Measurements from ENCODE around the gene OR2V2. TPM values are rescaled to one million over a fixed set of nuclear protein-coding genes. Genes with fewer than 3 reads are reported as not detected.

Gene OR2V2
- total and polyA plus RNA-seq, 11 donors: not detected

DNA sequence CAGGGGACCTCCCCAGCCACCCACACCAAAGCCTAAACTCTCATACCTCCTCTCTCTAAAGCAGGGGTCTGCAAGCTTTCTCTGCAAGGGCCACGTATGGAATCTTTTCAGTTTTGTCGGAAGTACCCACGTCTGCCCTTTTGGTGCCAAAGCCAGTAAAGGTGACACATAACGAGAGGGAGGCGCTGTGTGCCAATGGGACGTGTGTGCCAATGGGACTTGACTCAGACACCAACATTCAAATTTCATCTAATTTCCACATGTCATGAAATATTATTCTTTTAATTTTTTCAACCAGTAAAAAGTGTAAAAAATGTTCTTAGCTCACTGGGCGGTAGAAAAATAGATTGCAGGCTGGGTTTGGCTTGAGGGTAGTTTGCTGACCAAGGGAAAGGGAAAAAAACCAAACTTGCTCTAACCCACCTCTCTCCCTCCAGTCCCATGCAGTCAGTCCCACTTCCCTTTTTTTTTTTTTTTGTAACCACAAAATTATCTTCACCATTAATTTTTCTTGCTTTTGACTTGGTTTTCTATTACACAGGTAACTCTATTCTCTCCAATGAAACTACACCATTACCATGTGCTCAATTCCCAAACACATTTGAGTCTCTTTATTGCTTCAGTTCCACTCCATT, 41.9 kb upstream of the OR2V2 start:
- intact Hi-C loops (cut with DNase I): no loop called here
- ATAC-seq (no peak), DNase-seq (no peak)
- Histone ChIP-seq H3K4me1 (peaks cover 0 to under 1% (median 0%) of the 10 kb centered on the region in 12 donors), H3K36me3 (no peaks in the 10 kb centered on the region), H3K27me3 (peaks cover 7 to 64% (median 47%) of the 10 kb centered on the region in 9 donors), H3K9me3 (no peaks in the 10 kb centered on the region), H3K27ac (no peak overlapping the region), H3K4me3 (no peak overlapping the region)
- 38 to 88% (median 65%) methylated on average over 7 of the region's 7 CpGs for WGBS, 4 donors
- TF ChIP-seq, protein P1, sequence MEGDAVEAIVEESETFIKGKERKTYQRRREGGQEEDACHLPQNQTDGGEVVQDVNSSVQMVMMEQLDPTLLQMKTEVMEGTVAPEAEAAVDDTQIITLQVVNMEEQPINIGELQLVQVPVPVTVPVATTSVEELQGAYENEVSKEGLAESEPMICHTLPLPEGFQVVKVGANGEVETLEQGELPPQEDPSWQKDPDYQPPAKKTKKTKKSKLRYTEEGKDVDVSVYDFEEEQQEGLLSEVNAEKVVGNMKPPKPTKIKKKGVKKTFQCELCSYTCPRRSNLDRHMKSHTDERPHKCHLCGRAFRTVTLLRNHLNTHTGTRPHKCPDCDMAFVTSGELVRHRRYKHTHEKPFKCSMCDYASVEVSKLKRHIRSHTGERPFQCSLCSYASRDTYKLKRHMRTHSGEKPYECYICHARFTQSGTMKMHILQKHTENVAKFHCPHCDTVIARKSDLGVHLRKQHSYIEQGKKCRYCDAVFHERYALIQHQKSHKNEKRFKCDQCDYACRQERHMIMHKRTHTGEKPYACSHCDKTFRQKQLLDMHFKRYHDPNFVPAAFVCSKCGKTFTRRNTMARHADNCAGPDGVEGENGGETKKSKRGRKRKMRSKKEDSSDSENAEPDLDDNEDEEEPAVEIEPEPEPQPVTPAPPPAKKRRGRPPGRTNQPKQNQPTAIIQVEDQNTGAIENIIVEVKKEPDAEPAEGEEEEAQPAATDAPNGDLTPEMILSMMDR (IDR thresholded peaks at IDR 0.05): no peak
- no peak for TF ChIP-seq POLR2A (IDR thresholded peaks at IDR 0.05)

DNA sequence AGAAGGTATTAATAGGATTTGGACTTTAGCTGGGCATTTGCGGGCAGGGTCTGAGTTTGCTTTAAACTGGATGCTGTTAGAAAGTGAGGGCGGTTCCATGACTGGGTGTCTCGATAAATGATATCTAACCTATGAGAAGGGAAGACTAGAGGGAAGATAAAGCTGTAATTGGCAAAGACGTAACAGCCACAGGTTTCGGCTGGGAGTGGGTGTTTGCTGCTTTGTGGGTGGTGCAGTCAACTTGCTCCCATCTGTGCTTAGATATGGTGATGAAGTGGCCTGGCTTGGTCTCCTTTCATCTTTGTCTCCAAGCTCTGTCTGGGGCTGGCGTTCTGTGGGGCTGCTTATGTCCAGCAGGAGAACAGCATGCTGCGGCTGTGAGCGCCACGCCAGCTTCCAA, 39.7 kb upstream of the OR2V2 start:
- H3K27me3 ChIP-seq: peaks cover 7 to 84% (median 54%) of the 10 kb centered on the region in 9 donors

DNA sequence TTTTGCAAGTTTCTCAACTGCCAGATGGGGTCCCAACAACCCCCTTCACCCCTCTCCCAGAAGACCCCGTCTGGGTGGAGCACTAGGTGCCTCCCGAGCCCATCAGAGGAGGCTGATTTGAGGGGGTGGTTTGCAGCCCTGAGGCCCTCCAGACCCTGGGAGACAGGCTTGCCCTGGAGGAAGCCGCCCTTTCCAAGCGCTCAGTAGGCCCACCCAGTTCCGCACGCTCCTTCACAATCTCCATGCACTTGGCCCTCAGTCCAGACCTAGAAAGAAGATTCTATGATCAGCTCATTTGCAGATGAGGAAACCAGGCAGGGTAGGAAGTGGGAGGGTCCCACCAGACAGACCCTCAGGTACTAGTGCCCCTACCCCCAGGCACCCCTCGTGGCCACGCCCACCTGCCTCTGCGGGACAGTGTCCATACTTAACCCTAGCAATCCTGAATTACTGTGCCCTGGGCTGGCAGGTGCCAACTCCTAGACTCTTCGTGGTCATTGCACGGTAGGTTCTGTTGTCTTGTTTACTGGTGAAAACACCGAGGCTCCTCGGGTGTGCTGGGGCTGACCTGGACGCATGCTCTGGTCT, 38.7 kb upstream of the OR2V2 start:
- DNase-seq (no peak), ATAC-seq (no peak)
- Histone ChIP-seq H3K27ac (no peak overlapping the region), H3K36me3 (no peaks in the 10 kb centered on the region), H3K27me3 (peaks cover 7 to 90% (median 54%) of the 10 kb centered on the region in 9 donors), H3K4me3 (no peak overlapping the region), H3K4me1 (no peaks in the 10 kb centered on the region), H3K9me3 (no peaks in the 10 kb centered on the region)
- intact Hi-C loops (cut with DNase I): no loop called here
- TF ChIP-seq, protein P1 (IDR thresholded peaks at IDR 0.05): no peak
- TF ChIP-seq POLR2A (IDR thresholded peaks at IDR 0.05): no peak
- WGBS, 4 donors: 68 to 78% (median 72%) methylated on average over 13 to 14 of the region's 14 CpGs

More for the DNA sequence above, 39.7 kb upstream of the OR2V2 start:
- Histone ChIP-seq H3K36me3 (no peaks in the 10 kb centered on the region), H3K9me3 (no peaks in the 10 kb centered on the region), H3K27ac (no peak overlapping the region), H3K4me1 (no peaks in the 10 kb centered on the region), H3K4me3 (no peak overlapping the region)
- DNase-seq: no peak
- no peak for ATAC-seq
- TF ChIP-seq, protein P1 (IDR thresholded peaks at IDR 0.05): no peak
- TF ChIP-seq POLR2A (IDR thresholded peaks at IDR 0.05): no peak
- 66 to 79% (median 74%) methylated on average over 9 of the region's 9 CpGs for WGBS, 4 donors
- intact Hi-C loops (cut with DNase I): no loop called here

DNA sequence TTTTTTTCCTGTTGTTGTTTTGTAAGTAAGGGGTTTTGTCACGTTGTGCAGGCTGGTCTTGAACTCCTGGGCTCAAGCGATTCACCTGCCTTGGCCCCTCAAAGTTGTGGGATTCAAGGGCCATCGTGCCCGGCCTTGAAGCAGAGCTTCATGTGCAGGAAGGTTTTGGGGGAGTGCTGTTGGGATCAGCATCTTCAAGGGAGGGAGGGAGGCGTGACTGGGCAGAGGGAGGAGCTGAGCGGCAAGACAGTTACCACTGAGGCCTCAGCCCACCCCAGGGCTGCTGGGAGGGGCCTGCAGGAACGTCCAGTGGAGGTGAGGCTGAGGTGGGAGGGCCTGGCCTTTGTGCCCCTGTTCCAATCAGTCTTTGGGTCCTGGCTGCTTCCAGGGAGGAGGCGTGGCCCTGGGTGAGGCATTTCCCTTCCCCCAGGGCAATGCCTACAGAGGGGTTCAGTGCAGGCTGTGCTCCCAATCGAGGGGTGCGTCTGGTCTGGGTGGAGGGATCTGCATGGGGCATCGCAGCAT, 37.8 kb upstream of the OR2V2 start:
- Histone ChIP-seq H3K27me3 (peaks cover 15 to 94% (median 58%) of the 10 kb centered on the region in 9 donors), H3K4me1 (no peaks in the 10 kb centered on the region), H3K36me3 (no peaks in the 10 kb centered on the region), H3K27ac (no peak overlapping the region), H3K9me3 (no peaks in the 10 kb centered on the region), H3K4me3 (no peak overlapping the region)
- intact Hi-C loops (cut with DNase I): no loop called here
- TF ChIP-seq, protein P1 (IDR thresholded peaks at IDR 0.05): no peak
- TF ChIP-seq POLR2A (IDR thresholded peaks at IDR 0.05): no peak
- DNase-seq (no peak), ATAC-seq (no peak)
- 48 to 60% (median 55%) methylated on average over 9 to 11 of the region's 11 CpGs for WGBS, 4 donors
